Esophagus squamous epithelium (tissue), 4 donors: Measurements from ENCODE around the gene RNGTT.

Source experiments
- CTCF ChIP-seq, 6 experiments: fragments of 450-650 bp in 4 of 6; fragments of 200-600 bp in 2 of 6; sonication (generic) in 2 of 6; IDR thresholded peaks; one replicate each; pipeline ENCODE4 v1.5.1; 2016 to 2019; ENCODE audit warnings: antibody characterized with exemption in 6 of 6, mild to moderate bottlenecking in 4 of 6, moderate library complexity in 4 of 6
- POLR2A ChIP-seq, 4 donors: fragments of 450-650 bp; IDR thresholded peaks; one replicate each; pipeline ENCODE4 v1.6.1; 2017; ENCODE audit warnings: antibody characterized with exemption in 4 of 4, mild to moderate bottlenecking in 4 of 4, moderate library complexity in 3 of 4

GRCh38 chr6:88910922-88911778 is 52.3 kb downstream of the RNGTT start:
- TF ChIP-seq CTCF (IDR thresholded peaks at IDR 0.05), result no peak
- no peak for TF ChIP-seq POLR2A (IDR thresholded peaks at IDR 0.05)
